Esophagus muscularis mucosa (tissue), 3 donors: ENCODE data around the gene ZNF652.

ENCODE experiments used
- CTCF ChIP-seq, 3 experiments: fragments of 200-600 bp in 2 of 3; fragments of 450-650 bp in 1 of 3; sonication (generic) in 2 of 3; IDR thresholded peaks; one replicate each; pipeline ENCODE4 v1.5.1; 2017 to 2019; ENCODE audit warnings: antibody characterized with exemption in 3 of 3, mild to moderate bottlenecking in 2 of 3, moderate library complexity in 1 of 3
- POLR2A ChIP-seq: fragments of 450-650 bp; IDR thresholded peaks from one replicate; pipeline ENCODE4 v1.6.1; 2017; ENCODE audit warnings: antibody characterized with exemption, moderate library complexity, mild to moderate bottlenecking, low read depth
- POLR2AphosphoS5 ChIP-seq, 2 donors: sonication (generic); formaldehyde crosslinking; IDR thresholded peaks; one replicate each; pipeline ENCODE4 v1.6.1; 2017; ENCODE audit warnings: antibody characterized with exemption in 2 of 2

GRCh38 chr17:49407086-49407485, 45.0 kb upstream of the ZNF652 start:
- no peak for TF ChIP-seq CTCF (IDR thresholded peaks at IDR 0.05)
- TF ChIP-seq POLR2AphosphoS5 (IDR thresholded peaks at IDR 0.05), result no peak
- TF ChIP-seq POLR2A, result no peak
